Mesothelial cell of epicardium (in vitro differentiated cells): Measurements from ENCODE around the gene TMCC1. TPM values are rescaled to one million over a fixed set of nuclear protein-coding genes. Genes with fewer than 3 reads are reported as not detected.

Experiments used
- DNase-seq, 2 experiments: peaks; one replicate each; pipeline ENCODE4 v3.0.0; 2021; ENCODE audit warnings: low spot score in 2 of 2; ENCODE audit not compliant: unreplicated experiment in 2 of 2
- H3K27ac Mint-ChIP-seq: 2 replicates; pipeline ENCODE4 v1.8.0; 2021; ENCODE audit warnings: mixed read lengths
- H3K27me3 Mint-ChIP-seq: 2 replicates; pipeline ENCODE4 v1.8.0; 2021; ENCODE audit warnings: low read depth, mixed read lengths
- H3K36me3 Mint-ChIP-seq: 2 replicates; pipeline ENCODE4 v1.8.0; 2021; ENCODE audit warnings: mixed read lengths
- H3K4me1 Mint-ChIP-seq: 2 replicates; pipeline ENCODE4 v1.8.0; 2021; ENCODE audit warnings: mixed read lengths
- H3K4me3 Mint-ChIP-seq: 2 replicates; pipeline ENCODE4 v1.8.0; 2021; ENCODE audit warnings: mild to moderate bottlenecking, moderate library complexity, mixed read lengths
- H3K9me3 Mint-ChIP-seq: 2 replicates; pipeline ENCODE4 v1.8.0; 2021; ENCODE audit warnings: mixed read lengths
- total RNA-seq: library from RNA; stranded (reverse); gene quantifications from 3 replicates; pipeline ENCODE4 v1.2.1, GENCODE V29; 2021
- TF ChIP-seq, protein P1 (sequence below): fragments of 200-600 bp; sonication (generic); IDR thresholded peaks from one replicate; pipeline ENCODE4 v1.5.0; 2021; ENCODE audit warnings: antibody characterized with exemption; ENCODE audit not compliant: unreplicated experiment

Gene TMCC1
- total RNA-seq, 1 donor from 2014 or later: 52.4 TPM

DNA sequence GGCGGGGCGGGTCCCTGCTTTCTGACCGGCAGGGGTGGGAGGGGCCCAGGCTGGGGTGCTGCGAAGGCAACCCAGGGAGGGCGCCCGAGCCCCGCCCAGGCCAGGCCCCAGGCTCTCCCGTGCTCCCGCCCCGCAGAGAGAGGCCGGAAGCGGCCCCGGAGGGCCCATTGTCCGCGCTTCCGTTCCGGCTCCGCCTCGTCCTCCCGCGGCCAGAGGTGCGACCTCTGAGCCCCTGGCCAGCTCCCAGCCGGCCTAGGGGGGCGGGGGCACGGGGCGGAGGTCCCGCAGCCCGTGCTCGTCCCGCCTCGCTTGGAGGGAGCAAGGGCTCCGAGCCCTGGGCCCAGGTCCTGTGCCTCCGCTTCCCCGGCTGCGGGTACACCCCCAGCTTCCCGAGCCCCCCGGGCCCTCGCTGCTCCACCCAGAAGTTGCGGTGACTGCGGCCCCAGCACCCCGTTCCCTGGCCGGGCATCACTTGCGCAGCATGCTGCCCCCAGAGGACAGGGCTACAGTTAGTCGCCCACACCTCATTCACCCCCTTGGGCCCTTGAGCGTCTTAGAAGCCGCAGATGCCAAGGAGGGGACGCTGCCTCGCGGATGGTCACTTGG lies 266.7 kb downstream of the TMCC1 start:
- Mint-ChIP-seq H3K9me3 (no peaks in the 10 kb centered on the region), H3K4me3 (peak overlapping the region; percentile 85), H3K36me3 (no peaks in the 10 kb centered on the region), H3K27ac (peak overlapping the region; percentile 95), H3K27me3 (no peaks in the 10 kb centered on the region), H3K4me1 (peaks cover 30% of the 10 kb centered on the region)
- TF ChIP-seq, protein P1, sequence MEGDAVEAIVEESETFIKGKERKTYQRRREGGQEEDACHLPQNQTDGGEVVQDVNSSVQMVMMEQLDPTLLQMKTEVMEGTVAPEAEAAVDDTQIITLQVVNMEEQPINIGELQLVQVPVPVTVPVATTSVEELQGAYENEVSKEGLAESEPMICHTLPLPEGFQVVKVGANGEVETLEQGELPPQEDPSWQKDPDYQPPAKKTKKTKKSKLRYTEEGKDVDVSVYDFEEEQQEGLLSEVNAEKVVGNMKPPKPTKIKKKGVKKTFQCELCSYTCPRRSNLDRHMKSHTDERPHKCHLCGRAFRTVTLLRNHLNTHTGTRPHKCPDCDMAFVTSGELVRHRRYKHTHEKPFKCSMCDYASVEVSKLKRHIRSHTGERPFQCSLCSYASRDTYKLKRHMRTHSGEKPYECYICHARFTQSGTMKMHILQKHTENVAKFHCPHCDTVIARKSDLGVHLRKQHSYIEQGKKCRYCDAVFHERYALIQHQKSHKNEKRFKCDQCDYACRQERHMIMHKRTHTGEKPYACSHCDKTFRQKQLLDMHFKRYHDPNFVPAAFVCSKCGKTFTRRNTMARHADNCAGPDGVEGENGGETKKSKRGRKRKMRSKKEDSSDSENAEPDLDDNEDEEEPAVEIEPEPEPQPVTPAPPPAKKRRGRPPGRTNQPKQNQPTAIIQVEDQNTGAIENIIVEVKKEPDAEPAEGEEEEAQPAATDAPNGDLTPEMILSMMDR: no peak
- peak in 1 of 2 experiments; percentile 56 for DNase-seq

DNA sequence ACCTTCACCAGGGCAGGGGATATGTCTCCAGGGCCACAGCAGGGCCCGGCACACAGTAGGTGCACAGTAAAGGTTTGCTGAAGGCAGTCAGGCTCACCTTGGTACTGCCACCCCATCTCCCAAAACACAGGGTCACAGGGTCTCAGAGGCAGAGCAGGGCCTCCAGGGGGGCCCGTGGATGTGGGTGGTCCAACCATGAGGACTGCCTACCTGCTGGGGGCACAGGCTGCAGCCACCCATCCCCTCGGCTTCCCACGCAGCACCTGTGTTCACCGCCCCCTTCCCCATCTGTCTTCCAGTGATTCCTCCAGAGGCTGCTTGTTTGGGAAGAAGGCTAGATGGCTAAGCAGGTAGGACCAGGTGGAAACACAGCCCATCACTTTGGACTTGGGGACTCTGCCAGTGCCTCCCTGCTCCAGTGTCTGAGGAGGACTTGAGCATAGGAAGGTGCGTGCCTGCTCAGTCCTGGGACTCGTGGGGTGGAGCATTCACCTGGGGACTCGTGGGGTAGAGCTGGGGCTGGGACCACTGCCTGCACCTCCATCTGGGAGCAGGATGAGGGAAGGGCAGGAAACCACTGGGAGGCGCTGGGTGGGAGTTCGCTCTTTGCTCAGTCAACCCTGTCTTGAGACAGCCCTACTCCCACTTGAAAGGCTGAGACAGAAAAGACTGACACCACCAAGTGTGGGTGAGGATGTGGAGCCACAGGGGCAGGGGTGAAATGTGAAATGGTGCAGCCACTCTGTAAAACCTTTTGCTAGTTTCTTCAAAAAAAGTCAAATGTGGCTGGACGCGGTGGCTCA lies 268.2 kb downstream of the TMCC1 start:
- no peaks in the 10 kb centered on the region for H3K27me3 Mint-ChIP-seq

DNA sequence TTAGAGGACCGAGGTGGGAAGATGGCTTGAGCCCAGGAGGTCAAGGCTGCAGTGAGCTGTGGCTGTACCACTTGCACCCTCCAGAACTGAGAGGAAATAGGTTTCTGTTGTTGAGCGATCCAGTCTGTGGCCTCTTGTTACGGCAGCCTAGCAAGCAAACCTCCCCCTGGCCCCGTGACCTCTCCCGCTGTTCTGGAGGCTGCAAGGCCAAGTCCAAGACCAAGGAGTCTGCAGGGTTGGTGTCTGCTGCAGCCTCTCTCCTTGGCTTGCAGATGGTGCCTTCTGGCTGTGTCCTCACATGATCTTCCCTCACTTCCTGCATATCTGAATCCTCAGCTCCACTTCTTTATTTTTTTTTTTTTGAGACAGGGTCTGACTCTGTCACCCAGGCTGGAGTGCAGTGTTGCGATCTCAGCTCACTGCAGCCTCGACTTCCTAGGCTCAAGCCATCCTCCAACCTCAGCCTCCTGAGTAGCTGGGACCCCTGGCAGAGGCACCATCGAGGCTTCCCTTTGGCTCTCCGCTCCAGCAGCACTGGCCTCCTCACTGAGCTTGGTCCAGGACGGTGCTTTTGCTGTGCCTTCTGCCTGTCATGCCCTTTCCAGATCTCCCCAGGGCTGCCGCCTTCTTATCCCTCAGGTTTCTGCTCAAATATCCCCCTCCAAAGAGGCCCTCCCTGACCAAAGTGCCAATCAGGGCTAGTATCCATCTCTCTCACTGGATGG lies 269.0 kb downstream of the TMCC1 start:
- Mint-ChIP-seq H3K27me3 (no peaks in the 10 kb centered on the region), H3K4me3 (no peak overlapping the region), H3K9me3 (no peaks in the 10 kb centered on the region), H3K27ac (peak overlapping the region; percentile 16), H3K4me1 (peaks cover 35% of the 10 kb centered on the region), H3K36me3 (no peaks in the 10 kb centered on the region)
- DNase-seq: no peak
- TF ChIP-seq, protein P1: no peak

More for the DNA sequence above, 268.2 kb downstream of the TMCC1 start:
- DNase-seq: no peak
- TF ChIP-seq, protein P1: no peak
- Mint-ChIP-seq H3K27ac (peak overlapping the region; percentile 16), H3K4me1 (peaks cover 35% of the 10 kb centered on the region), H3K9me3 (no peaks in the 10 kb centered on the region), H3K36me3 (no peaks in the 10 kb centered on the region), H3K4me3 (peak overlapping the region; percentile 85)

DNA sequence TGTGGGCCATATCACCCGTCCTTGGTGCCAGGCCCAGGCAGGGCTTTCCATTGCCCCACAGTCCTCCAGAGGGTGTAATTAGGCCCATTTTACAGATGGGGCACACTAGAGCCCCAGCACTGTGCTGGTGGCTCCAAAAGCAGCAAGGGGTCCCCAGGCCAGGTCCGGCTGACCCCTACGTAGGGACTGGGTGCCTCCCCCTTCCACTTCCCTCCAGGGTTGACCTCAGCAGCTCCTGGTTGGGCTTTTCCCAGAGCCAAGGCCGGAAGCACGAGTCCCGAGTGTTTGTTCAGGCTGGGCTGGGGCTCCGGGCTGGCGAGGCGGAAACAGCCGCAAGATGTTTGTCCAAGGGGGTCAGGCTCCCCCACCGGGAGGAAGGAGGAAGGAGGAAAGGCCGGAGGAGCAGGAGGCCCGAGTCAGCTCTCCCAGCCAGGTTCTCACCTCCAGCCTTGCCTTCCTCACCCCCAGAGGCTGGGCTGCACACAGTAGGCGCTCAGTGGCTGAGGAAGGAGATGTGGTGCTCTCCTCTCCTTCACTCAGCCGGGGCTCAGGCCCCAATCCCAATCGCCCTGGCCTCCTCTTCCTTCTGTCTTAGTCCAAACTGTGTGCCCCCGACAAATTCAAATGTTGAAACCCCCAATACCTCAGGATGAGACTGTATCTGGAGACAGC lies 269.9 kb downstream of the TMCC1 start:
- Mint-ChIP-seq H3K4me1 (peaks cover 35% of the 10 kb centered on the region), H3K27me3 (no peaks in the 10 kb centered on the region), H3K27ac (no peak overlapping the region), H3K4me3 (no peak overlapping the region), H3K36me3 (no peaks in the 10 kb centered on the region), H3K9me3 (no peaks in the 10 kb centered on the region)
- no peak for DNase-seq
- TF ChIP-seq, protein P1: no peak

DNA sequence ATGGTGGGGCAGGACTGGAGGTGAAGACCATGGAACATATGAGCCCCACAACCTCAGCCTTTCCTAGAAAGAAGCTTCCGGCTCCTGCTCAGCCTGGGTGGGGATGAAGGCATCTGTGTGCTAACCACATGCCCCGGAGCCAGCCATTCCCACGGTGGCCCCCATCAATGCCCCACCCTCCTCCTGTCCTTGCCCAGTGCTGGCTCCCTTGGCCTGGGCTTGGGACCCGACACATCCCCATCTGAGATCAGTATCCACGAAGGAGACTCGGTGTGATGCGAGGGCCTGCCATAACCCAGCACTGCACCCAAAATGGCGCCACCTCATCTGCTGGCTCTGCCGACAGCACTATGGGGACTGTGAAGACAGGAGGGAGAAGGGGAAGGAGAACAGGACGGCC lies 270.6 kb downstream of the TMCC1 start:
- no peak overlapping the region for H3K27ac Mint-ChIP-seq
- H3K4me3 Mint-ChIP-seq: no peak overlapping the region
- H3K36me3 Mint-ChIP-seq: no peaks in the 10 kb centered on the region
- peaks cover 31% of the 10 kb centered on the region for H3K4me1 Mint-ChIP-seq
- H3K27me3 Mint-ChIP-seq: no peaks in the 10 kb centered on the region
- DNase-seq: no peak
- TF ChIP-seq, protein P1: no peak
- H3K9me3 Mint-ChIP-seq: no peaks in the 10 kb centered on the region
